ENCODE data around the gene DUSP1. TPM values are rescaled to one million over a fixed set of nuclear protein-coding genes. Genes with fewer than 3 reads are reported as not detected.

Gene DUSP1
- total RNA-seq, 1 donor from 2014 or later: 25.3 TPM

GRCh38 chr5:172720655-172721054 is 50.3 kb downstream of the DUSP1 start:
- H3K27me3 Mint-ChIP-seq (ENCODE audit: unreplicated experiment): no peaks in the 10 kb centered on the region
- no peaks in the 10 kb centered on the region for H3K36me3 Mint-ChIP-seq (ENCODE audit: low read depth, unreplicated experiment)
- H3K4me1 Mint-ChIP-seq (ENCODE audit: unreplicated experiment): no peaks in the 10 kb centered on the region
- DNase-seq (ENCODE audit: low spot score): no peak
- H3K27ac Mint-ChIP-seq (ENCODE audit: unreplicated experiment): no peak overlapping the region
- H3K9me3 Mint-ChIP-seq (ENCODE audit: unreplicated experiment): no peaks in the 10 kb centered on the region
- H3K4me3 Mint-ChIP-seq (ENCODE audit: unreplicated experiment): no peak overlapping the region
- no peak for TF ChIP-seq CTCF (IDR thresholded peaks at IDR 0.05; ENCODE audit: unreplicated experiment)

GRCh38 chr5:172719211-172719610 is 51.8 kb downstream of the DUSP1 start:
- no peak overlapping the region for H3K27ac Mint-ChIP-seq (ENCODE audit: unreplicated experiment)
- H3K4me1 Mint-ChIP-seq (ENCODE audit: unreplicated experiment): peaks cover 5% of the 10 kb centered on the region
- H3K4me3 Mint-ChIP-seq (ENCODE audit: unreplicated experiment): no peak overlapping the region
- H3K36me3 Mint-ChIP-seq (ENCODE audit: low read depth, unreplicated experiment): no peaks in the 10 kb centered on the region
- H3K9me3 Mint-ChIP-seq (ENCODE audit: unreplicated experiment): no peaks in the 10 kb centered on the region
- no peak for TF ChIP-seq CTCF (IDR thresholded peaks at IDR 0.05; ENCODE audit: unreplicated experiment)
- DNase-seq (ENCODE audit: low spot score): no peak
- no peaks in the 10 kb centered on the region for H3K27me3 Mint-ChIP-seq (ENCODE audit: unreplicated experiment)

GRCh38 chr5:172718527-172719114 is 52.4 kb downstream of the DUSP1 start:
- Mint-ChIP-seq H3K9me3 (ENCODE audit: unreplicated experiment) (no peaks in the 10 kb centered on the region), H3K4me3 (ENCODE audit: unreplicated experiment) (no peak overlapping the region), H3K36me3 (ENCODE audit: low read depth, unreplicated experiment) (no peaks in the 10 kb centered on the region), H3K27ac (ENCODE audit: unreplicated experiment) (no peak overlapping the region), H3K4me1 (ENCODE audit: unreplicated experiment) (peaks cover 7% of the 10 kb centered on the region), H3K27me3 (ENCODE audit: unreplicated experiment) (no peaks in the 10 kb centered on the region)
- no peak for TF ChIP-seq CTCF (IDR thresholded peaks at IDR 0.05; ENCODE audit: unreplicated experiment)
- no peak for DNase-seq (ENCODE audit: low spot score)

Other genes with a start within 250 kb of the DUSP1 start
- gene NEURL1B, start 129.9 kb downstream of the DUSP1 start, total RNA-seq (ENCODE audit: unreplicated experiment): 0.13 TPM
- 67.1 TPM for gene ERGIC1, start 63.1 kb upstream of the DUSP1 start, total RNA-seq (ENCODE audit: unreplicated experiment)
- gene RPL26L1, start 188.2 kb upstream of the DUSP1 start, total RNA-seq (ENCODE audit: unreplicated experiment): 48.6 TPM
- 147 TPM for gene ATP6V0E1, start 212.6 kb upstream of the DUSP1 start, total RNA-seq (ENCODE audit: unreplicated experiment)

All from endothelial cell (in vitro differentiated cells).